Right atrium auricular region (tissue), 2 donors: ENCODE results near the gene ACOT8. TPM values are rescaled to one million over a fixed set of nuclear protein-coding genes. Genes with fewer than 3 reads are reported as not detected.
"Not testable (repeated sequence)": the region's sequence is repeated elsewhere in the genome, so short reads cannot be mapped to it uniquely, and the experiment has no call there.

Source experiments
- DNase-seq: peaks from one replicate; pipeline ENCODE4 v3.0.0-alpha.2; 2019; ENCODE audit warnings: low spot score
- H3K27ac ChIP-seq, 2 donors: fragments of 200-600 bp; sonication (generic); 1 replicate in 1 of 2; 2 replicates in 1 of 2; pipeline ENCODE4 v1.5.1; 2016 to 2019
- H3K27me3 ChIP-seq, 2 donors: fragments of 200-600 bp; sonication (generic); one replicate each; pipeline versions ENCODE4 v1.5.1 to v1.6.0; 2017 to 2019
- H3K36me3 ChIP-seq: fragments of 200-600 bp; sonication (generic); one replicate; pipeline ENCODE4 v1.5.1; 2016
- H3K4me1 ChIP-seq, 2 donors: fragments of 200-600 bp; sonication (generic); one replicate each; pipeline versions ENCODE4 v1.5.1 to v1.6.0; 2017 to 2019
- H3K4me3 ChIP-seq, 2 donors: fragments of 200-600 bp; sonication (generic); 1 replicate in 1 of 2; 2 replicates in 1 of 2; pipeline ENCODE4 v1.5.1; 2017 to 2019; ENCODE audit warnings: mild to moderate bottlenecking in 1 of 2, moderate library complexity in 1 of 2
- H3K9me3 ChIP-seq, 2 donors: fragments of 200-600 bp; sonication (generic); one replicate each; pipeline ENCODE4 v1.5.1; 2019
- total RNA-seq, 2 donors: library from RNA; depleted of rRNA; stranded (reverse); fragments of >200 nt; gene quantifications; one replicate each; pipeline ENCODE4 v1.1.0, GENCODE V29; 2016
- TF ChIP-seq, protein P1 (sequence below), 2 donors: fragments of 200-600 bp; sonication (generic); IDR thresholded peaks; one replicate each; pipeline ENCODE4 v1.5.1; 2019; ENCODE audit warnings: antibody characterized with exemption in 2 of 2

Gene ACOT8
- total RNA-seq = 10 to 100 TPM; 39.9 to 40.9 TPM

DNA sequence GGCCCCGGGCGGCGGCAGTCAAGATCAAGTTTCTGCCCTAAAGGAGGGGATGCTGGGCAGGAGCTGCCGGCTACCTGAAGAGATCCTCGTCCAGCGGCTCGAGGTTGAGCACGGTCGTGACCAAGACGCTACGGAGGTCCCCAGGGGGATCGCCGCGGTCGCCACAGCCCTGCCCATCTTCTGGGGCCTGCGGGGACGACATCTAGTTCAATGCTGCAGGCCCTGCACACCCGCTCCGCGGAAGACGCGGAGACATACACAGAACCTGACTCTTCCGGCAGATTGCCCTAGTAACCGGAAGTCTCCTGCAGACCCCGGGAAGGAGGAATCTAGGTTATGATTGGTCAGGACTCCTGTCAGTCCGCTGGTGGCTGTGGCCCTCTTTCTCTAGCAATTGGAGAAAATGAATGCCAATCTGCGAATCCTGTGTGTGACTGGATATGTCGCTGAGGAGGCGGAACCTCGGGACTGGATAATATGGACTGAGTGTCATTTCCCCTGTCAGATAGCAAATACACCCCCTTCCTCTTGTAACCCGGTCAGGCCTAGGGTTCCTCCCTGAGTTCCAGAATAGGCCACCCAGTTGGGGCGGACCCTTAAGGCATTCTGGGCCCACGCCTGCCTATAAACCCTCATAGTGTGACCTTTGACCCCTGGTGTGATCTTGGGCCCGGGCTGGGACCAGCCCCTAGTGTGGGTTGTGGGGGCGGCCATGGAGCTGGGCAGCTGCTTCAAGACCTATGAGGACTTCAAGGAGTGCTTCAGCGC lies at the start of gene ACOT8, which contains the start of gene ZSWIM3:
TSS of gene ACOT8 (minus strand) at position 279 of the 768 bp plus-strand sequence. CDS start at position 202, 77 bp downstream.
TSS of gene ZSWIM3 (plus strand) at position 501 of the 768 bp plus-strand sequence. CDS start at position 713, 212 bp downstream.
- peak; percentile 98 for DNase-seq
- peaks cover 0 to 33% of the 10 kb centered on the region in 2 donors for H3K4me1 ChIP-seq

DNA sequence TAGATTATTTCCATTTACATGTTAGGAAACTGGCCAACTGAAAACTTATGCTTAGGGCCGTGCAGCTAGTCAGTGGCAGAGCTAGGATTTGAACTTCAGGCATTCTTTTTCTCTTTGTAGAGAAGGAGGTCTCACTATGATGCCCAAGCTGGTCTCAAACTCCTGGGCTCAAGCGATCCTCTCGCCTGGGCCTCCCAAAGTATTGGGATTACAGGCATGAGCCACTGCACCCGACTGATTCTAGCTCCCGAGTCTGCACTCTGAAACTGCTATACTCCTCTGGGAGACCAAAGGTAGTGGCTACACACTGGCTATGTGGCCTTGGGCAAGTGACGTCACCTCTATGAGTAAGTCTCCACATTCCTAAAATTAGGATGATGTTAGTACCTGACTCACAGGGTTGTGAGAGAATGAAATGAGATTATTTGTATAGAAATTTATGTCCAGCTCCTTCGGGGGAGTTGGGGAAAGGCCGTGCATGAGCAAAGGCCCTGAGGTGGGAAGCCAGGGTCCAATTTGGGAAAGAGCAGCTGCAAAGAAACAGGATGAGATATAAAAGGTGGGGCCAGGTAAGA lies 48.4 kb upstream of the ACOT8 start:
- Histone ChIP-seq H3K4me1 (peaks cover 0 to 9% of the 10 kb centered on the region in 2 donors), H3K36me3 (peaks cover 19% of the 10 kb centered on the region), H3K27ac (no peak overlapping the region), H3K9me3 (no peaks in the 10 kb centered on the region), H3K27me3 (no peaks in the 10 kb centered on the region), H3K4me3 (no peak overlapping the region)
- TF ChIP-seq, protein P1, sequence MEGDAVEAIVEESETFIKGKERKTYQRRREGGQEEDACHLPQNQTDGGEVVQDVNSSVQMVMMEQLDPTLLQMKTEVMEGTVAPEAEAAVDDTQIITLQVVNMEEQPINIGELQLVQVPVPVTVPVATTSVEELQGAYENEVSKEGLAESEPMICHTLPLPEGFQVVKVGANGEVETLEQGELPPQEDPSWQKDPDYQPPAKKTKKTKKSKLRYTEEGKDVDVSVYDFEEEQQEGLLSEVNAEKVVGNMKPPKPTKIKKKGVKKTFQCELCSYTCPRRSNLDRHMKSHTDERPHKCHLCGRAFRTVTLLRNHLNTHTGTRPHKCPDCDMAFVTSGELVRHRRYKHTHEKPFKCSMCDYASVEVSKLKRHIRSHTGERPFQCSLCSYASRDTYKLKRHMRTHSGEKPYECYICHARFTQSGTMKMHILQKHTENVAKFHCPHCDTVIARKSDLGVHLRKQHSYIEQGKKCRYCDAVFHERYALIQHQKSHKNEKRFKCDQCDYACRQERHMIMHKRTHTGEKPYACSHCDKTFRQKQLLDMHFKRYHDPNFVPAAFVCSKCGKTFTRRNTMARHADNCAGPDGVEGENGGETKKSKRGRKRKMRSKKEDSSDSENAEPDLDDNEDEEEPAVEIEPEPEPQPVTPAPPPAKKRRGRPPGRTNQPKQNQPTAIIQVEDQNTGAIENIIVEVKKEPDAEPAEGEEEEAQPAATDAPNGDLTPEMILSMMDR (IDR thresholded peaks at IDR 0.05) = no peak
- no peak for DNase-seq

More for the DNA sequence above, at the start of gene ACOT8, which contains the start of gene ZSWIM3:
- H3K36me3 ChIP-seq = peaks cover 11% of the 10 kb centered on the region
- H3K27ac ChIP-seq = peak within 1 kb of the TSS; percentile 72 to 80
- H3K27me3 ChIP-seq = no peaks in the 10 kb centered on the region
- peak within 1 kb of the TSS; percentile 75 to 87 for H3K4me3 ChIP-seq
- TF ChIP-seq, protein P1 (IDR thresholded peaks at IDR 0.05) = no peak
- no peaks in the 10 kb centered on the region for H3K9me3 ChIP-seq

DNA sequence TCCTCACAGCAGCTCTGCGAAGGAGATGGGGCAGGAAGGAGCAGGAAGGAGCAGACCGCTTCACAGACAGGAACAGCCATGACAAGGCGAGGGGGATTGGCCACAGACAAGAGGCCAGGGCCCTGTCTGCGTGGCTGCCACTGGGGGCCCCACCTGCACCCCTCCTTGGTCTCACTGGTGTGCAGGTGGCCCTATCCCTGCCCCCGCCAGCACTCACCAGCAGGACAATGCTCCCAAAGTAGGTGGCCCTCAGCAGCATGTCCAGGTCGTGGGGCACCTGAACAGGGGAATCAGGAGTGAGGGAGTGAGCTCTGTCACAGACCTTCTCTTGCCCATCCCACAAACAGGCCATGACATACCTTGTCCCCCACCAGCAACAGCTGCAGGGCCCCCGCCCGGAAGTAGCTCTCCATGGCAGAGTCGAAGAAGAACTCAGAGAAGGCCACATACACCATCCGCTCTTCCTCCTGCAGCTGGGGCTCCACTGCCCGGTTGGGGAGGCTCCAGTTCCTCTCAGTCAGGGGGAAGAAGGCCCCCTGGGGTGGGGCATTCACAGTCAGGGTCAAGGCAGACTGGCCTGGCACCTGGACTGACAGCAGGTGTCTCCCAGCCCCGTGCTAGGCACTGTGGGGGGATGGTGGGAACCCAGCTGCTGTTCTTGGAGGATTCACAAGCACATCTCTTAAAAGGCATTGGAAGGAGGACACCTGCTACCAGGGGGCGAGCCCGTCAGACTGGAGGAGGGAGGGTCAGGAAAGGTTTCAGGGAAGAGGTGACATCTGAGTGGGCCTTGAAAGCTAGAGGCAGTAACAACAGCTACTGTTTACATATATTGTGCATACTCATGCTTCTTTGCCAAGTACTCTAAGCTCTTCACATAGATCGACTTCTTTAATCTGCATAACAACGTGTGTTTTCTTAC lies 47.7 kb upstream of the ACOT8 start:
- H3K4me1 ChIP-seq = peaks cover 0 to 2% of the 10 kb centered on the region in 2 donors
- DNase-seq = no peak

DNA sequence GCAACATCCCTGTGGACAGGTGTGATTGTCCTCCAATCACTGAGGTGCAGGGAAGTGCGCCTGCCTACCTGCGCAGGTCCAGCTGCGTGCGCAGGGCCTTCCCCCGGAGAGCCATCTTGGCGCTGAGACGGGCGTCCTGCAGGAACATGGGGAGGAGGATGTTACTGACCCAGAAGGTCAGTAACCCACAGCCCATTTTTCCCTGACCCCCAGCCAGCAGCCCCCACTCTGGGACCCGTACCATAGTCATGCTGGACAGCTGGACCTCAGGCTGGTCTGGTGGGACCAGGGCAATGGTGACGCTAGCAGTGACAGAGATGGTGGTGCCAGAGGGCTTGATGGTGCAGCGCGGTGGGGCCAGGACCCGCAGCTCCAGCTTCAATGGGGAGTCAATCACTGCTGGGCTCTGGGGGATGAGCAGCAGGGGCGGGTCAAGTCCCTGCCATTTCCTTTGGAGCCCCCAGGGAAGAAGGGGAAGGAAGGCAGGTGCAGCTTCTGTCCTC lies 45.1 kb upstream of the ACOT8 start:
- Histone ChIP-seq H3K27ac (no peak overlapping the region), H3K4me1 (no peaks in the 10 kb centered on the region), H3K9me3 (no peaks in the 10 kb centered on the region), H3K27me3 (no peaks in the 10 kb centered on the region), H3K36me3 (peaks cover 51% of the 10 kb centered on the region), H3K4me3 (no peak overlapping the region)
- no peak for DNase-seq
- TF ChIP-seq, protein P1 (IDR thresholded peaks at IDR 0.05) = no peak

More for the DNA sequence above, 47.7 kb upstream of the ACOT8 start:
- H3K4me3 ChIP-seq = no peak overlapping the region
- H3K27ac ChIP-seq = no peak overlapping the region
- TF ChIP-seq, protein P1 (IDR thresholded peaks at IDR 0.05) = no peak
- no peaks in the 10 kb centered on the region for H3K27me3 ChIP-seq
- H3K9me3 ChIP-seq = no peaks in the 10 kb centered on the region
- peaks cover 25% of the 10 kb centered on the region for H3K36me3 ChIP-seq

DNA sequence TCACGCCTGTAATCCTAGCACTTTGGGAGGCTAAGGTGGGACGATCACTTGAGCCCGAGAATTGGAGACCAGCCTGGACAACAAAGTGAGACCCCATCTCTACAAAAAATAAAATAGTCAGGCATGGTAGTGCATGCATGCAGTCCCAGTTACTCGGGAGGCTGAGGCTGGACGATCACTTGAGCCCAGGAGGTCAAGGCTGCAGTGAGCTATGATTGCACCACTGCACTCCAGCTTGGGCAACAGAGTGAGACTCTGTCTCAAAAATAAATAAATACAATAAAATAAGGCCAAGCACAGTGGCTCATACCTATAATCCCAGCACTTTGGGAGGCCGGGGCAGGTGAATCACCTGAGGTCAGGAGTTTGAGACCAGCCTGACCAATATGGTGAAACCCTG lies 44.1 kb upstream of the ACOT8 start:
- peaks cover 60% of the 10 kb centered on the region for H3K36me3 ChIP-seq
- not testable (repeated sequence) for H3K9me3 ChIP-seq, H3K27ac ChIP-seq, DNase-seq, H3K4me3 ChIP-seq, H3K27me3 ChIP-seq, H3K4me1 ChIP-seq
